CD4-positive, CD25-positive, alpha-beta regulatory T cell (primary cell): ENCODE measurements around the gene LPAR2. TPM values are rescaled to one million over a fixed set of nuclear protein-coding genes. Genes with fewer than 3 reads are reported as not detected.

Experiments
- ATAC-seq, 2 donors: fragments of 150-1000 bp; cut with Tn5 transposase; one replicate each; pipeline ENCODE4 v1.10.0; 2021; ENCODE audit warnings: low read depth in 2 of 2, moderate number of reproducible peaks in 2 of 2, moderate library complexity in 1 of 2
- DNase-seq, 3 donors: peaks; one replicate each; pipeline versions ENCODE4 v3.0.0 to v3.0.0-alpha.2; 2012 to 2022; ENCODE audit warnings: mixed read lengths in 1 of 3
- H3K27ac ChIP-seq: one replicate; pipeline ENCODE4 v1.7.0; 2013; ENCODE audit warnings: mild to moderate bottlenecking, low read length; ENCODE audit not compliant: insufficient read depth, poor library complexity, severe bottlenecking
- H3K27me3 ChIP-seq: one replicate; pipeline ENCODE4 v1.7.0; 2013; ENCODE audit warnings: low read length; ENCODE audit not compliant: control insufficient read depth, insufficient read depth
- H3K36me3 ChIP-seq: one replicate; pipeline ENCODE4 v1.7.0; 2013; ENCODE audit warnings: mild to moderate bottlenecking, low read length, moderate library complexity; ENCODE audit not compliant: control insufficient read depth, insufficient read depth
- H3K4me1 ChIP-seq: 2 replicates; pipeline ENCODE4 v1.7.0; 2013; ENCODE audit warnings: mild to moderate bottlenecking, low read length; ENCODE audit not compliant: insufficient read depth, control insufficient read depth, poor library complexity, severe bottlenecking
- H3K4me3 ChIP-seq: one replicate; pipeline ENCODE4 v1.7.0; 2013; ENCODE audit warnings: low read depth, mild to moderate bottlenecking, low read length, moderate library complexity
- H3K9me3 ChIP-seq, 2 experiments: 1 replicate in 1 of 2; 2 replicates in 1 of 2; pipeline ENCODE4 v1.7.0; 2013; ENCODE audit warnings: low read length in 2 of 2, mild to moderate bottlenecking in 1 of 2, moderate library complexity in 1 of 2; ENCODE audit not compliant: control insufficient read depth in 2 of 2
- H3K27ac Mint-ChIP-seq, 3 donors: one replicate each; pipeline ENCODE4 v1.8.0; 2020 to 2022; ENCODE audit warnings: mild to moderate bottlenecking in 3 of 3, mixed read lengths in 3 of 3, moderate library complexity in 2 of 3
- H3K27me3 Mint-ChIP-seq: one replicate; pipeline ENCODE4 v1.8.0; 2022; ENCODE audit warnings: mild to moderate bottlenecking, mixed read lengths
- H3K36me3 Mint-ChIP-seq: one replicate; pipeline ENCODE4 v1.8.0; 2020; ENCODE audit warnings: mixed read lengths
- H3K4me1 Mint-ChIP-seq, 4 donors: one replicate each; pipeline ENCODE4 v1.8.0; 2020 to 2022; ENCODE audit warnings: mixed read lengths in 4 of 4, mild to moderate bottlenecking in 1 of 4
- H3K4me3 Mint-ChIP-seq, 4 donors: one replicate each; pipeline ENCODE4 v1.8.0; 2020 to 2022; ENCODE audit warnings: mild to moderate bottlenecking in 4 of 4, mixed read lengths in 4 of 4, moderate library complexity in 3 of 4
- H3K9me3 Mint-ChIP-seq, 7 donors: one replicate each; pipeline ENCODE4 v1.8.0; 2020 to 2022; ENCODE audit warnings: mixed read lengths in 7 of 7, mild to moderate bottlenecking in 3 of 7, moderate library complexity in 2 of 7
- polyA plus RNA-seq, 4 donors: library from polyadenylated mRNA; unstranded; fragments of 300-500 nt; fragmentation: Illumina TruSeq; gene quantifications; one replicate each; pipeline ENCODE4 v1.2.3, GENCODE V29; 2021
- total RNA-seq: library from RNA; stranded (reverse); gene quantifications from one replicate; pipeline ENCODE4 v1.2.3, GENCODE V29; 2022

LPAR2 gene
- total and polyA plus RNA-seq, 5 donors from 2014 or later = 29.9 to 120 (median 46.7) TPM

- Histone ChIP-seq H3K9me3 (no peaks in the 10 kb centered on the region), H3K27me3 (no peaks in the 10 kb centered on the region), H3K4me3 (no peak overlapping the region), H3K27ac (no peak overlapping the region), H3K36me3 (peaks cover 4% of the 10 kb centered on the region), H3K4me1 (peaks cover 8% of the 10 kb centered on the region)
- ATAC-seq (no peak), DNase-seq (no peak)
- Mint-ChIP-seq H3K4me1 (peaks cover 0 to 52% (median 14%) of the 10 kb centered on the region in 4 donors), H3K4me3 (no peak overlapping the region), H3K36me3 (peaks cover 14% of the 10 kb centered on the region), H3K9me3 (no peaks in the 10 kb centered on the region), H3K27ac (peak overlapping the region in 1 of 3 donors; percentile 29), H3K27me3 (no peaks in the 10 kb centered on the region)
Measured at GRCh38 chr19:19584356-19584755, 43.7 kb downstream of the LPAR2 start.

- Histone ChIP-seq H3K27me3 (no peaks in the 10 kb centered on the region), H3K9me3 (no peaks in the 10 kb centered on the region), H3K36me3 (peaks cover 6% of the 10 kb centered on the region), H3K4me1 (peaks cover 8% of the 10 kb centered on the region), H3K27ac (no peak overlapping the region), H3K4me3 (no peak overlapping the region)
- Mint-ChIP-seq H3K36me3 (peaks cover 6% of the 10 kb centered on the region), H3K27ac (peak overlapping the region in 2 of 3 donors; percentile 81 to 94), H3K9me3 (no peaks in the 10 kb centered on the region), H3K27me3 (no peaks in the 10 kb centered on the region), H3K4me3 (no peak overlapping the region), H3K4me1 (peaks cover 0 to 43% (median 10%) of the 10 kb centered on the region in 4 donors)
- ATAC-seq (no peak), DNase-seq (no peak)
Measured at GRCh38 chr19:19582471-19582870, 45.5 kb downstream of the LPAR2 start.

- peaks cover 6% of the 10 kb centered on the region for H3K36me3 Mint-ChIP-seq
- no peak overlapping the region for H3K4me3 Mint-ChIP-seq
- H3K9me3 Mint-ChIP-seq = no peaks in the 10 kb centered on the region
- no peaks in the 10 kb centered on the region for H3K27me3 Mint-ChIP-seq
- no peaks in the 10 kb centered on the region for H3K9me3 ChIP-seq
- DNase-seq = no peak
- no peaks in the 10 kb centered on the region for H3K27me3 ChIP-seq
- no peak overlapping the region for H3K27ac ChIP-seq
- peaks cover 0 to 43% (median 10%) of the 10 kb centered on the region in 4 donors for H3K4me1 Mint-ChIP-seq
- ATAC-seq = no peak
- H3K4me1 ChIP-seq = peaks cover 8% of the 10 kb centered on the region
- H3K4me3 ChIP-seq = no peak overlapping the region
- peaks cover 5% of the 10 kb centered on the region for H3K36me3 ChIP-seq
- H3K27ac Mint-ChIP-seq = peak overlapping the region; percentile 81 to 94 (median 93)
Measured at GRCh38 chr19:19581391-19581790, 46.6 kb downstream of the LPAR2 start.

- Histone ChIP-seq H3K9me3 (no peaks in the 10 kb centered on the region), H3K36me3 (peaks cover 4% of the 10 kb centered on the region), H3K4me3 (no peak overlapping the region), H3K4me1 (peaks cover 8% of the 10 kb centered on the region), H3K27me3 (no peaks in the 10 kb centered on the region), H3K27ac (no peak overlapping the region)
- Mint-ChIP-seq H3K27ac (peak overlapping the region in 2 of 3 donors; percentile 45 to 81), H3K36me3 (peaks cover 6% of the 10 kb centered on the region), H3K9me3 (no peaks in the 10 kb centered on the region), H3K4me3 (no peak overlapping the region), H3K27me3 (no peaks in the 10 kb centered on the region), H3K4me1 (peaks cover 0 to 40% (median 11%) of the 10 kb centered on the region in 4 donors)
- no peak for ATAC-seq
- DNase-seq = no peak
Measured at GRCh38 chr19:19580418-19580817, 47.6 kb downstream of the LPAR2 start.

- DNase-seq (peak in 1 of 3 donors; percentile 35), ATAC-seq (no peak)
- Mint-ChIP-seq H3K9me3 (no peaks in the 10 kb centered on the region), H3K27me3 (no peaks in the 10 kb centered on the region), H3K27ac (peak overlapping the region in 2 of 3 donors; percentile 81 to 83), H3K4me1 (peaks cover 0 to 39% (median 10%) of the 10 kb centered on the region in 4 donors), H3K36me3 (peaks cover 5% of the 10 kb centered on the region), H3K4me3 (peak overlapping the region in 1 of 4 donors; percentile 35)
- no peaks in the 10 kb centered on the region for H3K27me3 ChIP-seq
- peaks cover 3% of the 10 kb centered on the region for H3K36me3 ChIP-seq
- no peak overlapping the region for H3K27ac ChIP-seq
- H3K4me3 ChIP-seq = no peak overlapping the region
- peaks cover 8% of the 10 kb centered on the region for H3K4me1 ChIP-seq
- no peaks in the 10 kb centered on the region for H3K9me3 ChIP-seq
Measured at GRCh38 chr19:19579533-19580361, 48.3 kb downstream of the LPAR2 start.

- Mint-ChIP-seq H3K4me3 (no peak overlapping the region), H3K27ac (no peak overlapping the region), H3K9me3 (no peaks in the 10 kb centered on the region), H3K27me3 (no peaks in the 10 kb centered on the region), H3K4me1 (peaks cover 0 to 43% (median 12%) of the 10 kb centered on the region in 4 donors), H3K36me3 (peaks cover 6% of the 10 kb centered on the region)
- peaks cover 8% of the 10 kb centered on the region for H3K4me1 ChIP-seq
- DNase-seq (no peak), ATAC-seq (no peak)
- H3K27me3 ChIP-seq = no peaks in the 10 kb centered on the region
- H3K36me3 ChIP-seq = peaks cover 2% of the 10 kb centered on the region
- H3K27ac ChIP-seq = no peak overlapping the region
- no peak overlapping the region for H3K4me3 ChIP-seq
- no peaks in the 10 kb centered on the region for H3K9me3 ChIP-seq
Measured at GRCh38 chr19:19578252-19578651, 49.8 kb downstream of the LPAR2 start.

- Mint-ChIP-seq H3K9me3 (no peaks in the 10 kb centered on the region), H3K36me3 (peaks cover 12% of the 10 kb centered on the region), H3K27ac (peak overlapping the region in 2 of 3 donors; percentile 12 to 97), H3K4me1 (peaks cover 0 to 25% (median 5%) of the 10 kb centered on the region in 4 donors), H3K27me3 (no peaks in the 10 kb centered on the region), H3K4me3 (no peak overlapping the region)
- no peak for ATAC-seq
- no peak for DNase-seq
- Histone ChIP-seq H3K36me3 (peaks cover 8% of the 10 kb centered on the region), H3K4me1 (no peaks in the 10 kb centered on the region), H3K27me3 (no peaks in the 10 kb centered on the region), H3K4me3 (no peak overlapping the region), H3K27ac (no peak overlapping the region), H3K9me3 (no peaks in the 10 kb centered on the region)
Measured at GRCh38 chr19:19575411-19575810, 52.6 kb downstream of the LPAR2 start.
